ENCODE results near the gene MST1.

The MST1 gene

GRCh38 chr3:49664300-49664699 lies 25.0 kb downstream of the MST1 start:
- TF ChIP-seq, protein P1, sequence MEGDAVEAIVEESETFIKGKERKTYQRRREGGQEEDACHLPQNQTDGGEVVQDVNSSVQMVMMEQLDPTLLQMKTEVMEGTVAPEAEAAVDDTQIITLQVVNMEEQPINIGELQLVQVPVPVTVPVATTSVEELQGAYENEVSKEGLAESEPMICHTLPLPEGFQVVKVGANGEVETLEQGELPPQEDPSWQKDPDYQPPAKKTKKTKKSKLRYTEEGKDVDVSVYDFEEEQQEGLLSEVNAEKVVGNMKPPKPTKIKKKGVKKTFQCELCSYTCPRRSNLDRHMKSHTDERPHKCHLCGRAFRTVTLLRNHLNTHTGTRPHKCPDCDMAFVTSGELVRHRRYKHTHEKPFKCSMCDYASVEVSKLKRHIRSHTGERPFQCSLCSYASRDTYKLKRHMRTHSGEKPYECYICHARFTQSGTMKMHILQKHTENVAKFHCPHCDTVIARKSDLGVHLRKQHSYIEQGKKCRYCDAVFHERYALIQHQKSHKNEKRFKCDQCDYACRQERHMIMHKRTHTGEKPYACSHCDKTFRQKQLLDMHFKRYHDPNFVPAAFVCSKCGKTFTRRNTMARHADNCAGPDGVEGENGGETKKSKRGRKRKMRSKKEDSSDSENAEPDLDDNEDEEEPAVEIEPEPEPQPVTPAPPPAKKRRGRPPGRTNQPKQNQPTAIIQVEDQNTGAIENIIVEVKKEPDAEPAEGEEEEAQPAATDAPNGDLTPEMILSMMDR (IDR thresholded peaks at IDR 0.05; ENCODE audit: low read depth, low read length, missing control alignments), result no peak
- DNase-seq, result no peak
- in situ Hi-C loops (cut with HindIII; ENCODE audit: low pct_ligation_motif_present, low sequenced_read_pairs), result loop anchor here (25.0 kb wide), 1 partner anchor 102 kb away; the partner anchor contains the start of gene BSN
- Histone ChIP-seq H3K4me3 (ENCODE audit: low read depth, low read length) (no peak overlapping the region), H3K27ac (no peak overlapping the region), H3K27me3 (replicated peaks) (no peaks in the 10 kb centered on the region), H3K36me3 (replicated peaks) (no peaks in the 10 kb centered on the region)

DNA sequence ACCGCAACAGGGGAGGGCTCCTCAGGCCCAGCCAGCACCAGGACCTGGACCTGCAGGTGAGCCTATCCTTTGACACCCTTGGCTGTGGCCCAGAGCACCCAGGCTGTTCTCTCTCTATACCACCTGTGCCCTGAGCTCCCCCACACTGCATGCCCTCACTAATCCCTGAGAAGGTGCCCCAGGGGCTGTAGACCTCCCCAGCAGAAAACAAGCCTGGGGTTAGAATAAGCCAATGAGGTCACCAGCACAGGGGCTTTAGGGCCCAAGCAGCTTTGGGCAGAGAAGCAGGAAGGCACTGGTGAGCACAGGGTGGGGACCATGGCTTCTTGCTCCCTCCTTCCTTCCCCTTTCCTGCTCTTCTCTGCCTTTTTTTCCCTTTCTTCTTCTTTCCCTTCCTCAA lies 25.4 kb downstream of the MST1 start:
- DNase-seq, result no peak
- Histone ChIP-seq H3K27me3 (replicated peaks) (no peaks in the 10 kb centered on the region), H3K27ac (no peak overlapping the region), H3K36me3 (replicated peaks) (no peaks in the 10 kb centered on the region), H3K4me3 (ENCODE audit: low read depth, low read length) (no peak overlapping the region)
- TF ChIP-seq, protein P1 (IDR thresholded peaks at IDR 0.05; ENCODE audit: low read depth, low read length, missing control alignments), result no peak
- in situ Hi-C loops (cut with HindIII; ENCODE audit: low pct_ligation_motif_present, low sequenced_read_pairs), result loop anchor here (25.0 kb wide), 1 partner anchor 102 kb away; the partner anchor contains the start of gene BSN

GRCh38 chr3:49662720-49663413 lies 26.4 kb downstream of the MST1 start:
- TF ChIP-seq, protein P1 (IDR thresholded peaks at IDR 0.05; ENCODE audit: low read depth, low read length, missing control alignments), result no peak
- Histone ChIP-seq H3K36me3 (replicated peaks) (no peaks in the 10 kb centered on the region), H3K4me3 (ENCODE audit: low read depth, low read length) (no peak overlapping the region), H3K27me3 (replicated peaks) (no peaks in the 10 kb centered on the region), H3K27ac (no peak overlapping the region)
- DNase-seq, result no peak
- in situ Hi-C loops (cut with HindIII; ENCODE audit: low pct_ligation_motif_present, low sequenced_read_pairs), result loop anchor here (25.0 kb wide), 1 partner anchor 101 kb away; the partner anchor contains the start of gene BSN

DNA sequence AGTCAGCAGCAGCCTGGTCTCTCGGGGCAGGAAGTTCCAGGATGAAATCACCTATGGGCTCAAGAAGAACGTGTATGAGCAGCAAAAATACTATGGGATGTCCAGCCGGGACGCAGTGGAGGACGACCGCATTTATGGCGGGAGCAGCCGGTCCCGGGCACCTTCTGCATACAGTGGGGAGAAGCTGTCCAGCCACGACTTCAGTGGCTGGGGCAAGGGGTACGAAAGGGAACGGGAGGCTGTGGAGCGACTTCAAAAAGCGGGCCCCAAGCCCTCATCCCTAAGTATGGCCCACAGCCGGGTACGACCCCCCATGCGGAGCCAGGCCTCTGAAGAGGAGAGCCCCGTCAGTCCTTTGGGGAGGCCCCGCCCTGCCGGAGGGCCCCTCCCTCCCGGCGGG lies 27.3 kb downstream of the MST1 start:
- no peaks in the 10 kb centered on the region for H3K36me3 ChIP-seq (replicated peaks)
- in situ Hi-C loops (cut with HindIII; ENCODE audit: low pct_ligation_motif_present, low sequenced_read_pairs), result loop anchor here (25.0 kb wide), 1 partner anchor 100 kb away; the partner anchor contains the start of gene BSN
- TF ChIP-seq, protein P1 (IDR thresholded peaks at IDR 0.05; ENCODE audit: low read depth, low read length, missing control alignments), result no peak
- no peak for DNase-seq
- H3K27me3 ChIP-seq (replicated peaks), result no peaks in the 10 kb centered on the region
- H3K4me3 ChIP-seq (ENCODE audit: low read depth, low read length), result no peak overlapping the region
- no peak overlapping the region for H3K27ac ChIP-seq

DNA sequence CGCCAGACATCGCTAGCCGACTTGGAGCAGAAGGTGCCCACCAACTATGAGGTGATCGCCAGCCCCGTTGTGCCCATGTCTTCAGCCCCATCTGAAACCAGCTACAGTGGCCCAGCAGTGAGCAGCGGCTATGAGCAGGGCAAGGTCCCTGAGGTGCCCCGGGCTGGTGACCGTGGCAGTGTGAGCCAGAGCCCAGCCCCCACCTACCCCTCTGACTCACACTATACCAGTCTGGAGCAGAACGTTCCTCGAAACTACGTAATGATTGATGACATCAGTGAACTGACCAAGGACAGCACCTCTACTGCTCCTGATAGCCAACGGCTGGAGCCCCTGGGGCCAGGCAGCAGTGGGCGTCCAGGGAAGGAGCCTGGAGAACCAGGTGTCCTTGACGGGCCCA lies 28.0 kb downstream of the MST1 start:
- in situ Hi-C loops (cut with HindIII; ENCODE audit: low pct_ligation_motif_present, low sequenced_read_pairs), result loop anchor here (25.0 kb wide), 1 partner anchor 99 kb away; the partner anchor contains the start of gene BSN
- no peak overlapping the region for H3K27ac ChIP-seq
- H3K36me3 ChIP-seq (replicated peaks), result no peaks in the 10 kb centered on the region
- DNase-seq, result no peak
- TF ChIP-seq, protein P1 (IDR thresholded peaks at IDR 0.05; ENCODE audit: low read depth, low read length, missing control alignments), result no peak
- H3K27me3 ChIP-seq (replicated peaks), result no peaks in the 10 kb centered on the region
- no peak overlapping the region for H3K4me3 ChIP-seq (ENCODE audit: low read depth, low read length)
